ENCODE results near the gene IMMP2L.

DNA sequence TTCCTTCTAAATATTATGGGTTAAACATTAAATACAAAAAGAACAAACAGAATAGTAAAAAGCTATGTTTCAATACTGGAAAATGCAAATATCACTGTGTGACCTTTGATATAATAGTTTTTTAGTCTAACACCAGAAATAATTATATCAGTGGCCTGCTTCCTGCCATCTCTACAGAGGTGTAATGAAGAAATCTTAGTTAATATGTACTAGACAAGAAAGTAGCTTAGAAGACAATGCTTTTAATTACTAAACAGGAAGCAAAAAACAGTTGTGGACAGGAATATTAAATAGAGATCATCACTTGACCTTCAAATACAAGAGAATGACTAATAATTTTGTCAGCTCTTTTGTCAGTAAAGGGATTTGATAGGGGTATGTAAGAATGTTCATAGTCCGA is 518.7 kb downstream of the IMMP2L start:
- TF ChIP-seq POLR2A (IDR thresholded peaks at IDR 0.05; ENCODE audit: low read depth, low read length): no peak
- TF ChIP-seq, protein P1, sequence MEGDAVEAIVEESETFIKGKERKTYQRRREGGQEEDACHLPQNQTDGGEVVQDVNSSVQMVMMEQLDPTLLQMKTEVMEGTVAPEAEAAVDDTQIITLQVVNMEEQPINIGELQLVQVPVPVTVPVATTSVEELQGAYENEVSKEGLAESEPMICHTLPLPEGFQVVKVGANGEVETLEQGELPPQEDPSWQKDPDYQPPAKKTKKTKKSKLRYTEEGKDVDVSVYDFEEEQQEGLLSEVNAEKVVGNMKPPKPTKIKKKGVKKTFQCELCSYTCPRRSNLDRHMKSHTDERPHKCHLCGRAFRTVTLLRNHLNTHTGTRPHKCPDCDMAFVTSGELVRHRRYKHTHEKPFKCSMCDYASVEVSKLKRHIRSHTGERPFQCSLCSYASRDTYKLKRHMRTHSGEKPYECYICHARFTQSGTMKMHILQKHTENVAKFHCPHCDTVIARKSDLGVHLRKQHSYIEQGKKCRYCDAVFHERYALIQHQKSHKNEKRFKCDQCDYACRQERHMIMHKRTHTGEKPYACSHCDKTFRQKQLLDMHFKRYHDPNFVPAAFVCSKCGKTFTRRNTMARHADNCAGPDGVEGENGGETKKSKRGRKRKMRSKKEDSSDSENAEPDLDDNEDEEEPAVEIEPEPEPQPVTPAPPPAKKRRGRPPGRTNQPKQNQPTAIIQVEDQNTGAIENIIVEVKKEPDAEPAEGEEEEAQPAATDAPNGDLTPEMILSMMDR (IDR thresholded peaks at IDR 0.05; ENCODE audit: extremely low read depth in 1 of 2, insufficient read depth in 1 of 2, low read depth in 1 of 2, low read length in 2 of 2): no peak
